WTC11 (cell line): ENCODE measurements around the gene HOXD13. TPM values are rescaled to one million over a fixed set of nuclear protein-coding genes. Genes with fewer than 3 reads are reported as not detected.

Experiments used
- AFF4 ChIP-seq: sonication (generic); formaldehyde crosslinking; IDR thresholded peaks from 2 replicates; pipeline ENCODE4 v1.8.1; 2023; ENCODE audit warnings: mild to moderate bottlenecking, missing genetic modification reagents, borderline replicate concordance
- ATF1 ChIP-seq: sonication (generic); formaldehyde crosslinking; IDR thresholded peaks from 2 replicates; pipeline ENCODE4 v1.8.1; 2023; ENCODE audit warnings: mild to moderate bottlenecking, moderate library complexity, missing genetic modification reagents
- ATF2 ChIP-seq: sonication (generic); formaldehyde crosslinking; IDR thresholded peaks from 2 replicates; pipeline ENCODE4 v1.8.1; 2022; ENCODE audit warnings: low read depth, missing genetic modification reagents, borderline replicate concordance
- E2F5 ChIP-seq: sonication (generic); formaldehyde crosslinking; IDR thresholded peaks from 2 replicates; pipeline ENCODE4 v1.8.1; 2022; ENCODE audit warnings: mild to moderate bottlenecking, moderate library complexity, missing genetic modification reagents
- ERG ChIP-seq: fragments of 250-450 bp; sonication (Bioruptor Pico); IDR thresholded peaks from 2 replicates; pipeline ENCODE4 v1.8.0; 2021; ENCODE audit warnings: mild to moderate bottlenecking
- FOXP4 ChIP-seq: sonication (generic); formaldehyde crosslinking; IDR thresholded peaks from 2 replicates; pipeline ENCODE4 v1.8.0; 2022; ENCODE audit warnings: mild to moderate bottlenecking, missing genetic modification reagents
- GRHL2 ChIP-seq: fragments of 250-450 bp; sonication (Bioruptor Pico); IDR thresholded peaks from 2 replicates; pipeline ENCODE4 v1.8.0; 2022; ENCODE audit warnings: mild to moderate bottlenecking, moderate library complexity; ENCODE audit not compliant: insufficient replicate concordance, severe bottlenecking
- IRF2 ChIP-seq: sonication (generic); formaldehyde crosslinking; IDR thresholded peaks from 2 replicates; pipeline ENCODE4 v1.8.0; 2022; ENCODE audit warnings: low read depth, missing genetic modification reagents, borderline replicate concordance
- JUN ChIP-seq: sonication (generic); formaldehyde crosslinking; IDR thresholded peaks from 2 replicates; pipeline ENCODE4 v1.8.0; 2023; ENCODE audit warnings: mild to moderate bottlenecking, missing genetic modification reagents
- MYBL2 ChIP-seq: sonication (generic); formaldehyde crosslinking; IDR thresholded peaks from 2 replicates; pipeline ENCODE4 v1.8.1; 2023; ENCODE audit warnings: mild to moderate bottlenecking, moderate library complexity, missing genetic modification reagents
- PREB ChIP-seq: sonication (generic); formaldehyde crosslinking; IDR thresholded peaks from 2 replicates; pipeline ENCODE4 v1.8.1; 2022; ENCODE audit warnings: mild to moderate bottlenecking, missing genetic modification reagents, moderate library complexity, borderline replicate concordance
- PRRX2 ChIP-seq: fragments of 250-450 bp; sonication (Bioruptor Pico); IDR thresholded peaks from 2 replicates; pipeline ENCODE4 v1.8.0; 2021; ENCODE audit warnings: mild to moderate bottlenecking
- RORB ChIP-seq: fragments of 250-450 bp; sonication (Bioruptor Pico); IDR thresholded peaks from 2 replicates; pipeline ENCODE4 v1.9.0; 2021; ENCODE audit warnings: mild to moderate bottlenecking
- SMAD4 ChIP-seq: sonication (generic); formaldehyde crosslinking; IDR thresholded peaks from 2 replicates; pipeline ENCODE4 v1.8.0; 2022; ENCODE audit warnings: mild to moderate bottlenecking, missing genetic modification reagents
- TCF7 ChIP-seq: sonication (generic); formaldehyde crosslinking; IDR thresholded peaks from 2 replicates; pipeline ENCODE4 v1.8.0; 2022; ENCODE audit warnings: mild to moderate bottlenecking, low read depth, missing genetic modification reagents, moderate library complexity
- ZBTB43 ChIP-seq: sonication (generic); formaldehyde crosslinking; IDR thresholded peaks from 2 replicates; pipeline ENCODE4 v1.8.1; 2023; ENCODE audit warnings: mild to moderate bottlenecking, missing genetic modification reagents
- ZNF232 ChIP-seq: sonication (generic); formaldehyde crosslinking; IDR thresholded peaks from 2 replicates; pipeline ENCODE4 v1.8.0; 2022; ENCODE audit warnings: mild to moderate bottlenecking, missing genetic modification reagents
- ZNF281 ChIP-seq: sonication (generic); formaldehyde crosslinking; IDR thresholded peaks from 2 replicates; pipeline ENCODE4 v1.8.0; 2023; ENCODE audit warnings: mild to moderate bottlenecking, missing genetic modification reagents
- ZNF396 ChIP-seq: fragments of 250-450 bp; sonication (Bioruptor Pico); IDR thresholded peaks from 2 replicates; pipeline ENCODE4 v1.8.0; 2021; ENCODE audit warnings: mild to moderate bottlenecking, moderate library complexity, borderline replicate concordance
- ZNF671 ChIP-seq: fragments of 250-450 bp; sonication (Bioruptor Pico); IDR thresholded peaks from 2 replicates; pipeline ENCODE4 v1.8.0; 2021; ENCODE audit warnings: mild to moderate bottlenecking
- ZSCAN18 ChIP-seq: fragments of 250-450 bp; sonication (Bioruptor Pico); IDR thresholded peaks from 2 replicates; pipeline ENCODE4 v2.1.2; 2022; ENCODE audit warnings: mild to moderate bottlenecking, moderate library complexity
- total RNA-seq: library from RNA; stranded (reverse); gene quantifications from 3 replicates; pipeline ENCODE4 v1.2.3, GENCODE V29; 2021

The HOXD13 gene
- total RNA-seq, 1 experiment from 2014 or later: not detected

- TF ChIP-seq PREB: no peak
- TF ChIP-seq TCF7 (CRISPR knock-in tag): 0 out of 2 replicates have a peak, but pooled peaks have one; percentile 49
- TF ChIP-seq ZNF281: no peak
- no peak for TF ChIP-seq MYBL2 (CRISPR knock-in tag)
- no peak for TF ChIP-seq IRF2
- no peak for TF ChIP-seq ZNF396 (CRISPR knock-in tag)
- no peak for TF ChIP-seq JUN (CRISPR knock-in tag)
- TF ChIP-seq ATF1 (CRISPR knock-in tag): no peak
- TF ChIP-seq E2F5 (CRISPR knock-in tag): no peak
- TF ChIP-seq ZNF671 (CRISPR knock-in tag): no peak
- TF ChIP-seq ZSCAN18 (CRISPR knock-in tag): no peak
- no peak for TF ChIP-seq ZNF232 (CRISPR knock-in tag)
- no peak for TF ChIP-seq ATF2 (CRISPR knock-in tag)
- TF ChIP-seq ZBTB43 (CRISPR knock-in tag): 0 out of 2 replicates have a peak, but pooled peaks have one; percentile 54
- no peak for TF ChIP-seq SMAD4
- TF ChIP-seq RORB (CRISPR knock-in tag): no peak
- TF ChIP-seq GRHL2 (CRISPR knock-in tag): no peak
- no peak for TF ChIP-seq ERG (CRISPR knock-in tag)
- no peak for TF ChIP-seq PRRX2 (CRISPR knock-in tag)
- TF ChIP-seq AFF4 (CRISPR knock-in tag): no peak
- TF ChIP-seq FOXP4 (CRISPR knock-in tag): 0 out of 2 replicates have a peak, but pooled peaks have one; percentile 55
Observed at GRCh38 chr2:176080540-176081375, 11.8 kb upstream of the HOXD13 start (continued).
